ENCODE data around the gene BOLA2B. TPM values are rescaled to one million over a fixed set of nuclear protein-coding genes. Genes with fewer than 3 reads are reported as not detected.
"Not testable (repeated sequence)": the region's sequence is repeated elsewhere in the genome, so short reads cannot be mapped to it uniquely, and the experiment has no call there.

The BOLA2B gene
- total RNA-seq (2014; rRNA removed; shearing (Covaris generic)), result 156 and 420 TPM in 2 replicates

DNA sequence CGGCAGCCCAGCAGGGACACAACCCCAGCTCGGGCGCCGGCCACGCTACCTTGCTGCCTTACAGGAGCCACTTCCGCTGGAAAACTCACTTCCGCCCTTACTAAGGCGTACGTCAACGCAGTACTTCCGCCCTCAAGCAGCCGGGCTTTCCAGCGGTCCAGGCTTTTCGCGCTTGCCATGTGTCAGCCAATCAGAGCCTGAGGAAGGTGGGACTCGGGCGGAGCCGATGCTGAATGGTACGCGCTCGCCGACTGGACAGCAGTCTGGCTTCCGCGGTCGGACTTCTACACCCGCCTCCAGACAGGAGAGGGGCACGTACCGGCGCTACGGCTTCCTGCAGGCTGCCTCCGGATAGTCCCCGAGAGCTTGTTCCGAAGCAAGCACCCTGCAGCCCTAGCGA is at the start of gene BOLA2B, which contains the start of gene SLX1A:
Gene BOLA2B, minus strand, starts transcription at position 52 of the 400 bp plus-strand sequence. CDS start 71 bp downstream, outside the sequence.
Gene SLX1A, plus strand, starts transcription at position 261 of the 400 bp plus-strand sequence. CDS start 210 bp downstream, outside the sequence.
- not testable (repeated sequence) for H3K4me3 ChIP-seq; H3K36me3 ChIP-seq; H3K4me1 ChIP-seq (replicated peaks); H3K27me3 ChIP-seq (replicated peaks); H3K9me3 ChIP-seq (replicated peaks); DNase-seq (ENCODE audit: low read depth in 1 of 2, low spot score in 2 of 2); H3K27ac ChIP-seq

DNA sequence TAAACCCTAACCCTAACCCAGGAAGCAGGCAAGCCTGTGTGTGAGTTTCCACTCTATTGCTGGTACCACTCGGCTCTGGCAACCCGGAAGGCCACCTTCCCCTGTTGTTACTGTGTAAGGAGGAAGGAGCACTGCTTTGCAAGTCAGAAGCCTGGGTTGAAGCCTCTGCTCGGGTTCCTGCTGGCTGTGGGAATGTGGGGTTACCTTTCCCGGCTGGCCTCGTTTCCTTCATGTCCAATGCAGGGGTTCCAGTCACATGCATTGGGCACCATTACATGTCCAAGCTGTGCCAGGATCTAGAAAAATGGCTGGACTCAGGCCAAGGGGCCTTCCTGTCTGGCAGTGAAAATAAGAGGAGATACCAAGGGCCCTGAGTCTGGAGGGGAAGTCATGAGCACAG is 23.6 kb upstream of the BOLA2B start:
- not testable (repeated sequence) for H3K4me3 ChIP-seq; H3K36me3 ChIP-seq; H3K27ac ChIP-seq; H3K27me3 ChIP-seq (replicated peaks); H3K4me1 ChIP-seq (replicated peaks); H3K9me3 ChIP-seq (replicated peaks)
- peak in 1 of 2 experiments; percentile 41 for DNase-seq (ENCODE audit: low read depth in 1 of 2, low spot score in 2 of 2)

DNA sequence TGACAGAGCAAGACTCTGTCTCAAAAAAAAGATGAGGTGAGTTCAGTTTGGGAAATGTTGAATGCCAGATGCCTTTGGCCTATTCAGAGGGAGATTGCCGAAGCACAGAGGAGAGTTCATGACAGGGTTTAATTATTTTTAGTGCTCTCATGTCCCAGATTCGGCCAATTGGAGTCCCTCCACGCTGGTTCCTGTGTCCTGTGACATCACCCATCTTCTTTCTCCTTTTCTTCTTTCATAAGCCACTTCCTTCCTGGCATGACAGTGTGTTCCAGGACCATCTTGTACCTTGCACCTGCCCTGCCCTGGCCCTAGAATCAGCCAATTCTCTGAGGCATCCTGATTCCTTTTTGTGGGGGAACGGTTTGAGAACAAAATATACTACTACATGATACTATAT is 17.9 kb upstream of the BOLA2B start:
- not testable (repeated sequence) for H3K36me3 ChIP-seq; H3K27me3 ChIP-seq (replicated peaks); H3K4me3 ChIP-seq; H3K27ac ChIP-seq; DNase-seq (ENCODE audit: low read depth in 1 of 2, low spot score in 2 of 2); H3K9me3 ChIP-seq (replicated peaks); H3K4me1 ChIP-seq (replicated peaks)

DNA sequence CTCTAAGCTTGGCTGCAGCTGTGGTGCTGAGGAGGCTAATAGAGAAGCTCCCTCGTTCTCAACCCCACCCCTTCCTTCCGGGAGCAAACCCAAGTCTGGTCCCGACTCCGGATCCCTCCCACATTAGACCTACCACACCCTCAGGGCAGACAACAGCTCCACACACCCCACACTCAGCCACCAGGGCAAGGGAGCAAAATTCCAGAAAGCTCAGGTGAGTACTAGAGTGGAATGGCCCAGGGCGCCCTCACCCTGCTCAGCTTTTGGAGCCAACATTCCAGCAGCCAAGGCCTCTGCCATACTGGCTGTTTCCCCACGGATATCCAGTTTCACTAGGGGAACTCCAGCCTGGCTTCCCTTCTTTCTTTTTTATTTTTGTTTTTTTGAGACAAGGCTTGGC is 15.6 kb upstream of the BOLA2B start:
- DNase-seq (ENCODE audit: low read depth in 1 of 2, low spot score in 2 of 2), result peak in 1 of 2 experiments; percentile 8
- H3K36me3 ChIP-seq; H3K27me3 ChIP-seq (replicated peaks); H3K27ac ChIP-seq; H3K9me3 ChIP-seq (replicated peaks); H3K4me3 ChIP-seq; H3K4me1 ChIP-seq (replicated peaks): not testable (repeated sequence)

DNA sequence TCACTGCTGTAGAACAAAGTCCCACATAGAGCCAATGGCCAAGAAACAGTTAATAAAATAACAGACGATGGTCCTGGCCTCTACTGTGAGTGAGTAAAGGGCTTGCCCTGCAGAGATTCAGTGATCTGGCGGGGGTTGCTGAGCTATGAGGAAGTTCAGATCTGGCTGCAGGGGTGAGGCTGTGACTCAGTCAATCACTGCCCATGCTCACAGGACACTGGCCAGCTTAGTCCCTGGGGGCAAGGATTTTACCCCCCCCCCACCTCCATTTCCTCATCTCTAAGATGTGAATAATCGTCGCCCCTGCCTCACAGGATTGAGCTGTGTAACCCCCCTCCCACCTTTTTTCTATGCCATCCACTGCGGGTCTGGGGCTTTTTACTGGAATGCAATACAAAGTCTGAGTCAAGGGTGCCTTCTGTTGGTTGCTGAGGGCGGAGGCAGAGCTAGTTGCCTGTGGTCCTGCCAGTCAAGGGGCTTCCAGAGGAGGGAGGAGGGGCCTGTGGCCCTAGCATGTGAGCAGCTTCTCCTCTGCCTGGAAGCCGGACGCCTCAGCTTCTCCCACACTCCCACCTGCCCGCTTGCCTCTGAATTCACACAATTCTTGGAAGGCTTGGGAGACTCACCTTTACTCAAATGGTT is 13.7 kb upstream of the BOLA2B start:
- not testable (repeated sequence) for H3K4me3 ChIP-seq; H3K36me3 ChIP-seq; H3K9me3 ChIP-seq (replicated peaks); H3K27ac ChIP-seq; H3K4me1 ChIP-seq (replicated peaks); H3K27me3 ChIP-seq (replicated peaks)
- DNase-seq (ENCODE audit: low read depth in 1 of 2, low spot score in 2 of 2), result peak in 1 of 2 experiments; percentile 35

DNA sequence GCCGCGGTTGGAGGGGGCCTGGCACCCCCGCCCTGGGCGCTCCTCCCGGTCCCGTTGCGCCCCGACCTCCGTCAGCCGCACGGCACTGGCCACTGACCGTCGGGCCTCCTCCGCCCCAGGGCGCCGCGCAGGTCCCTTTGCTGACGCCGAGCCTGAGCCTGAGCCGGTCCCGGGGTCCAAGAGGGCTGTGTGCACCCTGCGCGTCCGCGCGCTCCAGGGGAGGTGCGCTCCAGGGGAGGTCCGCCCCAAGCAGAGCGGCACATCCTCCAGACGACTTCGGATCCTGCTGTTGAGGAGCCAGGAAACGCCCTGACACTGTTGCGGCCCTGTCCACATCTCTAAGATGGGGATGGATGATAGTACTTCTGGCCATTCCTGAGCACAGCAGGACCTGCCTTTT is 12.8 kb upstream of the BOLA2B start:
- H3K36me3 ChIP-seq; H3K9me3 ChIP-seq (replicated peaks); H3K27ac ChIP-seq; H3K4me1 ChIP-seq (replicated peaks); H3K4me3 ChIP-seq; DNase-seq (ENCODE audit: low read depth in 1 of 2, low spot score in 2 of 2); H3K27me3 ChIP-seq (replicated peaks): not testable (repeated sequence)

DNA sequence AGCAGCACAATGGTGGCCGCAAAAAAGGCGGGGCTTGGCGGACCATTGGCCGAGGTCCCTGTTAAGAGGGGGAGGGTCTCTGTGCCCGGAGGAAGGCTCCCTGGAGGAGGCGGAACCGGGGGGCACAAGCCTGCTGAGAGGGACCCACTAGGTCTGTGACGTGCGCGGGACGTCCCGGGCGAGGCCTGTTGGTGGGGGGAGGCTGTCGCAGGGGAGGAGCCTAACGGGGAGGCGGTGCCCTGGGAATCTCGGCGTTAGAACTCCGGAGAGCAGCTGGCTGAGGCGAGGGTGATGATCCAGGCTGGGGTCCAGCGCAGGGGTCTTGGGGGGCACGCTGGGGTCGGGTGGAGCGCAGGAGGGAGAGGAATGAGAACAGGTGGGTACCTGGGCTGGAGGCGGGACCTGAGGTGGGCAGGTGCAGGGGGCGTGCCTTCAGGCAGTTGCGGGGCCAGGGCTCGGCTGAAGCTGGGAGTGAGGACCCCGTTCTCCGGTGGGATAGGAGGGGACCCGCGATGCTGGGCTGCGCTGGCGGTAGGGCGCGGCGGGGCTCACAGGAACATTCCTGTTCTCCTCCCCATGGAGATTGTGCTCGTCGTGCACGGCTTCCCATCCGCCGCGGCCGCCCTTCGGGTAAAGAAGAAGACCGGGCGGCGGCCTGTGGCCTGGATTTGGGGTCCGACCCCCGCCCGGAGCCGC is 12.2 kb upstream of the BOLA2B start:
- not testable (repeated sequence) for H3K27me3 ChIP-seq (replicated peaks); H3K4me3 ChIP-seq; H3K36me3 ChIP-seq; H3K9me3 ChIP-seq (replicated peaks); H3K27ac ChIP-seq; H3K4me1 ChIP-seq (replicated peaks)
- peak in 1 of 2 experiments; percentile 27 for DNase-seq (ENCODE audit: low read depth in 1 of 2, low spot score in 2 of 2)

DNA sequence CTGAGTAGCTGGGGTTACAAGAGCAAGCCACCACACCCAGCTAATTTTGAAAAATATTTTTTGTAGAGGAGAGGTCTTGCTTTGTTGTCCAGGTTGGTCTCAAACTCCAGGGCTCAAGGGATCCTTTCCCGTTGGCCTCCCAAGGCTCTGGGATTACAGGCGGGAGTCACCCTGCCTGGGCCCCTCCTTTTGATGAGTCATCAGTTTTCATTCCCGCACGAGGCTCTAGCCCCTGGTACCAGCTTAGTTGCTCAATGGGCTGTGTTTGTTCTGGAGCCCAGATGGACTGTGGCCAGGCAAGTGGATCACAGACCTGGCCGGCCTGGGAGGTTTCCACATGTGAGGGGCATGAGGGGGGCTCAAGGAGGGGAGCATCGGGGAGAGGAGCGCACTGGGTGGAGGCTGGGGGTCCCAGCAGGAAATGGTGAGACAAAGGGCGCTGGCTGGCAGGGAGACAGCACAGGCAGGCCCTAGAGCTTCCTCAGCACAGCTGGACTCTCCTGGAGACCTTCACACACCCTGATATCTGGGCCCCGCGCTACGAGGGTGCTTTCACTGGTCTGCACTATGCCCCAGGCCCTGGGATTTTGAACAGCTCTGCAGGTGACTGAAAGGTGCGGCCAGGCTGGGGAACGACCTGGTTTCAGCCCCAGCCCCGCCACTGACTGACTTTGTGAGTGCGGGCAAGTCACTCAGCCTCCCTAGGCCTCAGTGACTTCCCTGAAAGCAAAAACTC is 6.3 kb upstream of the BOLA2B start:
- not testable (repeated sequence) for H3K4me3 ChIP-seq; H3K27ac ChIP-seq; DNase-seq (ENCODE audit: low read depth in 1 of 2, low spot score in 2 of 2); H3K4me1 ChIP-seq (replicated peaks); H3K27me3 ChIP-seq (replicated peaks); H3K36me3 ChIP-seq; H3K9me3 ChIP-seq (replicated peaks)

DNA sequence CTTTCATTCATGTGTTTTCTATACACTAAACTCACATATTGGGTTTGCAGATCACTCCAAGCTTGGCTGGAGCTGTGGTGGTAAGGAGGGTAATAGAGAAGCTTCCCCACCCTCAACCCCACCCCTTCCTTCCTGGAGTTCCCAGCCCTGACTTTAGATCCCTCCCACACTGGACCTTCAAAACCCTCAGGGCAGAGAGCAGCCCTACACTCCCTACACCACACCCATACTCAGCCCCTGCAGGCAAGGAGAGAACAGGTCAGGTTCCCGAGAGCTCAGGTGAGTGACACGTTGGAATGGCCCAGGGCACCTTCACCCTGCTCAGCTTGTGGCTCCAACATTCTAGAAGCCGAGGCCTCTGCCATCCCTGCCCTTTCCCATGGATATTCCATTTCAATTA is 5.6 kb upstream of the BOLA2B start, which contains the start of gene SULT1A3:
Gene SULT1A3, plus strand, starts transcription at position 207 of the 400 bp plus-strand sequence. CDS start 1,474 bp downstream, outside the sequence.
- not testable (repeated sequence) for H3K27me3 ChIP-seq (replicated peaks); H3K27ac ChIP-seq; DNase-seq (ENCODE audit: low read depth in 1 of 2, low spot score in 2 of 2); H3K4me3 ChIP-seq; H3K4me1 ChIP-seq (replicated peaks); H3K36me3 ChIP-seq; H3K9me3 ChIP-seq (replicated peaks)

DNA sequence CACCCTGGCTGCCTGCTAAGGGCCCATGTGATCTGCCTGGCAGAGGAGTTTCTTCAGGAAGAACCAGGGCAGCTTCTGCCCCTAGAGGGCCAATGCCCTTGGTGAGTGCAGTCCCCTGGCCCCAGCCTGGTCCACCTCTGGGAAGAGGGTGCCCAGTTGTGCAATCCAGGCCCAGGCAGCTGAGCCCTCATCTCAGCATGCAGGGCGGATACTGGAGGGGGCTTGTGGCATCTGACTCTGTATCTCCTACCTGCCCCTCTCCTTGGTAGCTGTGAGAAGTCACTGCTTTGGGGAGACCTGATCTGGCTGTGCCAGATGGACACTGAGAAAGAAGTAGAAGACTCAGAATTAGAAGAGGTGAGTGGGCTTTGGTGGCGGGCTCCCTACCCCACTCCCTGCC is 3.5 kb upstream of the BOLA2B start:
- H3K4me1 ChIP-seq (replicated peaks); H3K36me3 ChIP-seq; H3K27me3 ChIP-seq (replicated peaks); H3K27ac ChIP-seq; H3K4me3 ChIP-seq; DNase-seq (ENCODE audit: low read depth in 1 of 2, low spot score in 2 of 2); H3K9me3 ChIP-seq (replicated peaks): not testable (repeated sequence)

DNA sequence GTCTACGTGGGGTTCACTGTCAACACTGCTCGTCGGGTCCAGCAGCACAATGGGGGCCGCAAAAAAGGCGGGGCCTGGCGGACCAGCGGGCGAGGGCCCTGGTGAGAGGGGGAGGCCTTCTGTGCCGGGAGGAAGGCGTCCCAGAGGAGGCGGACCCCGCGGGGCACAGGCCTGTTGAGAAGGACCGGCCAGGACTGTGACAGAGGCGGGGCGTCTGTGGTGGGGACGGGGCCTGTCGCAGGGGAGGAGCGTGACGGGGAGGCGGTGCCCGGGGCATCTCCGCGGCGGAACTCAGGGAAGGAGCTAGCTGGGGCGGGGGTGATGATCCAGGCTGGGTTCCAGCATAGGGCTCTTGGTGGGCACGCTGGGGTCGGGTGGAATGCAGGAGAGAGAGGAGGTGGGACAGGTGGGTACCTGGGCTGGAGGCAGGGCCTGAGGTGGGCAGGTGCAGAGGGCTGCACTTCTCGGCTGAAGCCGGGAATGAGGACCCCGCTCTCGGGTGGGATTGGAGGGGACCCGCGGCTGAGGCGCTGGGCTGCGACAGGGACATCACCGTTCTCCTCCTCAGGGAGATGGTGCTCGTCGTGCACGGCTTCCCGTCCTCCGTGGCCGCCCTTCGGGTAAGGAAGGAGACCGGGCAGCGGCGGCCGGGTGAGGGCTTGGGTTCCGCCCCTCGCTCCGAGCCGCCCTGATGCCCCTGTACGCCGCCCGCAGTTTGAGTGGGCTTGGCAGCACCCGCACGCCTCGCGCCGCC is 883 bp upstream of the BOLA2B start:
- not testable (repeated sequence) for H3K27ac ChIP-seq; DNase-seq (ENCODE audit: low read depth in 1 of 2, low spot score in 2 of 2); H3K9me3 ChIP-seq (replicated peaks); H3K4me1 ChIP-seq (replicated peaks); H3K4me3 ChIP-seq; H3K36me3 ChIP-seq; H3K27me3 ChIP-seq (replicated peaks)

DNA sequence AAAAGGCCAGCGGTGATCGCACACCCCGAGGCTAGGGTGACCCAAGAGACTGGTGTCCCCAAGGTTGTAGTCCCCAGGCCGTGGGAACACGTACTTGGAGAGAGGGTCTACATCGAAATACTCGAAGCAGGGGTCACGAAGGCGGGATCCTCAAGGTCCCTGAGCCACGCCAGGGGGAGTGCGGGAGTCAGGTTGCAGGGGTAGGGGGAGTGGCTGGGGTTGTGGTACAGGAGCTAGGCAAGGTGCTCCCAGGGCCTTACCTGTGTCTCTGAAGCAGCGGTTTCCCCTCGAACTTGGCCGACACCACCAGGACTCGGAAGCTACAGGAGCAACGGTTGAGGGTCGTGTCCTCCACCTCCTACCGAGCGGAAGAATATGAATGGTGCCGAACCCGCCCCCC is 368 bp downstream of the BOLA2B start:
- not testable (repeated sequence) for H3K4me1 ChIP-seq (replicated peaks); H3K36me3 ChIP-seq; H3K9me3 ChIP-seq (replicated peaks); H3K27ac ChIP-seq; H3K27me3 ChIP-seq (replicated peaks); DNase-seq (ENCODE audit: low read depth in 1 of 2, low spot score in 2 of 2); H3K4me3 ChIP-seq

DNA sequence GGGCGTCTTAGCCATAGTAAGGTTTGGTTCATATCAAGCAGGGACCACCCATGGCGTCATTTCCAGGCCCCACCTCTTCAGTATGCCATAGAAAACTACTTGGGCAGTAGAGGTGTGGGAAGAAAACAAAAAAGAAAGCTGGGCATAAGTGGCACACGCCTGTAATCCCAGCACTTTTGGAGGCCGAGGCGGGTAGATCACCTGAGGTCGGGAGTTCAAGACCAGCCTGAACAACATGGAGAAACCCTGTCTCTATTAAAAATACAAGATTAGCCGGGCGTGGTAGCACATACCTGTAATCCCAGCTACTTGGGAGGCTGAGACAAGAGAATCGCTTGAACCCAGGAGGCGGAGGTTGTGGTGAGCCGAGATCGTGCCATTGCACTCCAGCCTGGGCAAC is 2.3 kb downstream of the BOLA2B start:
- H3K9me3 ChIP-seq (replicated peaks), result not testable (repeated sequence)

More for the DNA sequence above, 2.3 kb downstream of the BOLA2B start:
- H3K27me3 ChIP-seq (replicated peaks); H3K36me3 ChIP-seq; H3K4me1 ChIP-seq (replicated peaks); H3K4me3 ChIP-seq; DNase-seq (ENCODE audit: low read depth in 1 of 2, low spot score in 2 of 2); H3K27ac ChIP-seq: not testable (repeated sequence)

Measured in SJSA1 (cell line).